Ovary (tissue), 3 donors: ENCODE data around the gene MCF2L.

Source experiments
- EP300 ChIP-seq: sonication (generic); formaldehyde crosslinking; IDR thresholded peaks from one replicate; pipeline ENCODE4 v1.6.1; 2017; ENCODE audit warnings: antibody characterized with exemption
- POLR2A ChIP-seq: fragments of 450-650 bp; IDR thresholded peaks from one replicate; pipeline ENCODE4 v1.6.1; 2017; ENCODE audit warnings: antibody characterized with exemption, mild to moderate bottlenecking, moderate library complexity
- TF ChIP-seq, protein P1 (sequence below), 3 donors: fragments of 450-650 bp in 2 of 3; fragments of 200-600 bp in 1 of 3; IDR thresholded peaks; one replicate each; pipeline versions ENCODE4 v1.5.1 to v1.8.0; 2016 to 2022; ENCODE audit warnings: antibody characterized with exemption in 3 of 3, mild to moderate bottlenecking in 1 of 3
- donor health status: DM: no; HTN: no; CAD: no.

DNA sequence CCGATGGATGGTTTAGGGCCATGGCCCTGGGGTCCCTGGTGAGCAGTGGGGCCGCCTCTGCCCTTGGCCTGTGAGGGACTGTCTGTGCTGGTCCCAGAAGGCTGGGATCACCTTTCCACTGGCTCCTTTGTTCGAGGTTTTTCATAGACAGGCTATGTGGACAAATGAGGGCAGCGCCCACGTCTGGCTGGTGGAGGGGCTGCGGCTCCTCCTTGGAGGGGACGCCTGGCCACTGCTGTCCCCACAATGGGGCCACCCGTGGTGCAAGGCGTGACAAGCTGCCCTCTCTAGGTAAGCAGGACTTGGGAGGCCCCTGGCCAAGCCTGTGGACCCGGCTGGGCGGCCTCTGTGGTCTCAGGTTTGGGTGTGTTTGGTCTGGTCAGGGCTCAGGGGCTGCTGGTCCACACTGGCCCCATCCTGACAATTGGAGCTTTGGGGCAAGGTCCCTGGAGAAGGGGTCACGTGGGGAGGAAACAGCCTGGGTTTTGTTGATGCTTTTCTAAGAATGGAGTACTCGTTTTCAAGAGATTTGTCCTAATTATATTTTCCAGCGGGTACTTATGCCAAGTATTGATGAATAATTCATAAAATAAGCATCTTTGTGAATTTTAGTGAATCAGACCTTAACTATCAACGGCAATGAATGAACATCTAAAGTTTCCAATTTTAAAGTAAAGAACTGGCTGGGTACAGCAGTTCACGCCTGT is 33.3 kb downstream of the MCF2L start:
- TF ChIP-seq, protein P1, sequence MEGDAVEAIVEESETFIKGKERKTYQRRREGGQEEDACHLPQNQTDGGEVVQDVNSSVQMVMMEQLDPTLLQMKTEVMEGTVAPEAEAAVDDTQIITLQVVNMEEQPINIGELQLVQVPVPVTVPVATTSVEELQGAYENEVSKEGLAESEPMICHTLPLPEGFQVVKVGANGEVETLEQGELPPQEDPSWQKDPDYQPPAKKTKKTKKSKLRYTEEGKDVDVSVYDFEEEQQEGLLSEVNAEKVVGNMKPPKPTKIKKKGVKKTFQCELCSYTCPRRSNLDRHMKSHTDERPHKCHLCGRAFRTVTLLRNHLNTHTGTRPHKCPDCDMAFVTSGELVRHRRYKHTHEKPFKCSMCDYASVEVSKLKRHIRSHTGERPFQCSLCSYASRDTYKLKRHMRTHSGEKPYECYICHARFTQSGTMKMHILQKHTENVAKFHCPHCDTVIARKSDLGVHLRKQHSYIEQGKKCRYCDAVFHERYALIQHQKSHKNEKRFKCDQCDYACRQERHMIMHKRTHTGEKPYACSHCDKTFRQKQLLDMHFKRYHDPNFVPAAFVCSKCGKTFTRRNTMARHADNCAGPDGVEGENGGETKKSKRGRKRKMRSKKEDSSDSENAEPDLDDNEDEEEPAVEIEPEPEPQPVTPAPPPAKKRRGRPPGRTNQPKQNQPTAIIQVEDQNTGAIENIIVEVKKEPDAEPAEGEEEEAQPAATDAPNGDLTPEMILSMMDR (IDR thresholded peaks at IDR 0.05) = no peak
- TF ChIP-seq POLR2A (no peak), EP300 (no peak)
